ENCODE results near the gene POLE2.
"Not testable (repeated sequence)": the region's sequence is repeated elsewhere in the genome, so short reads cannot be mapped to it uniquely, and the experiment has no call there.

Gene POLE2

DNA sequence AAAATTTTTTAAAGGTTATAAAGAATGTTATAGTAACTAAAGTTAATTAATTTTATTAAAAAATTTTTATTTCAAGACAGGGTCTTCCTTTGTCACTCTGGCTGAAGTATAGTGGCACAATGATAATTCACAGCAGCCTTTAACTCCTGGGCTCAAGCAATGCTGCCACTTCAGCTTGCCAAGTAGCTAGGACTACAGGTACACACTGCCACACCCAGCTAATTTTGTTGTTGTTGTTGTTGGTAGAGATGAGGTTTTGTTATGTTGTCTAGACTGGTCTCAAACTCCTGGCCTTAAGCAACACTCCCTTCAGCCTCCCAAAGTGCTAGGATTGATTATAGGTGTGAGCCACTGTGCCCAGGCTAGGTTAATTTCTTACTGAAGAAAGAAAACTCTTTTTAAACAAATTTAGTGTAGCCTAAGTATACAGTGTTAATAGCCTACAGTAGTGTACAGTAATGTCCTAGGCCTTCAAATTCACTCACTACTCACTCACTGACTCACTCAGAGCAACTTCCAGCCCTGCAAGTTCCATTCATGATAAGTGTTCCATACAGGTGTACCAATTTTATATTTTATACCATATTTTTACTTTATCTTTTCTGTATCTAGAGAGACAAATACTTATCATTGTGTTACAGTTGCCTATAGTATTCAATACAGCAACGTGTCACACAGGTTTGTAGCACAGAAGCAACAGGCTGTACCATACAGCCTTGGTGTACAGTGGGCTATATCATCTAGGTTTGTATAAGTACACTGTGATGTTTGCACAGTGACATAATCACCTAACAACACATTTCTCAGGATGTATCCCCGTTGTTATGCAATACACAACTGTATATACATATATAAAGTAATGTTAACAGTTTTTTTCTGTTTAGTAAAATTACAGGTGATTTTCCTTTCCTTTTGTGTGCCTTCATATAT, 28.2 kb downstream of the POLE2 start:
- peak; percentile 23 for DNase-seq

DNA sequence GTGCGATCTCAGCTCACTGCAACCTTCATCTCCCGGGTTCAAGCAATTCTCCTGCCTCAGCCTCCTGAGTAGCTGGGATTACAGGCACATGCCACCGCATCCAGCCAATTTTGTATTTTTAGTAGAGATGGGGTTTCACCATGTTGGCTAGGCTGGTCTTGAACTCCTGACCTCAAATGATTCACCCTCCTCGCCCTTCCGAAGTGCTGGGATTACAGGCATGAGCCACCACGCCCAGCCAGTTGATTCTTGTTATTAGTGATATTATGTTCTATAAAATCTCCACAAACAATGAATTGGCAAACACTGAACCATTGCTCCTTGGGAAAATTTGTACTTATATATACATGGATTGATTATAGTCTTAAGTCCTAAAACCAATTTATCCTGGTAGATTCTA, 30.5 kb downstream of the POLE2 start:
- DNase-seq = not testable (repeated sequence)

DNA sequence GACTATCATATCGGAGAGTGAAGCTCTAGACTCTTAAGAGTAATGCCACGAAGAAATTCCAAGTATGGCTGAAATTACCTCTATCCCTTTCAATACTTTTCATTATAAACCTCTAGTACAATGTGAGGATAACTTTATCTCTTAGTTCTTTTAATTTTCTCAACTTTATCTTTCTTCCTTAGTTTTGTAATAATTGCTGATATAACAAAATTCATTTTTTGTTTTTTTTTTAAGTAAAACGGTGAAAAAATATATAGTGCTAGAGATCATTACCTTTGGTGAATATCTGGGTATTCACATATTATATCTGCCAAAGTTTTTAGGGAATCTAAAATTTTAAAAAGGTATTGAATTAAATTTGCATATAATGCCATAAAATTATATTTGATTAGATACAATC, 33.5 kb downstream of the POLE2 start:
- DNase-seq = no peak

DNA sequence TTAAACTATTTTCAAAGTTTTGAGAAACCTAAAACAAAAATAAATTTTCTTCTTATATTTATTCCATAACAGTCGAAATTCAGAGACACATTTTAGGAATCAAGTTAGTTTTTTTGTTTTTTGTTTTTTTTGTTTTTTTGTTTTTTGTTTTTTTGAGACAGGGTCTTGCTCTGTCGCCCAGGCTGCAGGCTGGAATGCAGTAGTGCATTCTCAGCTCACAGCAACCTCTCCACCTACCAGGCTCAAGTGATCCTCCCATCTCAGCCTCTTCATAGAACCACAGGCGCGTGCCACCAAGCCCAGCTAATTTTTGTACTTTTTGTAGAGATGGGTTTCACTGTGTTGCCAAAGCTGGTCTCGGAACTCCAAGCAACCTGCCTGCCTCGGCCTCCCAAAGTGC, 34.5 kb downstream of the POLE2 start:
- no peak for DNase-seq

DNA sequence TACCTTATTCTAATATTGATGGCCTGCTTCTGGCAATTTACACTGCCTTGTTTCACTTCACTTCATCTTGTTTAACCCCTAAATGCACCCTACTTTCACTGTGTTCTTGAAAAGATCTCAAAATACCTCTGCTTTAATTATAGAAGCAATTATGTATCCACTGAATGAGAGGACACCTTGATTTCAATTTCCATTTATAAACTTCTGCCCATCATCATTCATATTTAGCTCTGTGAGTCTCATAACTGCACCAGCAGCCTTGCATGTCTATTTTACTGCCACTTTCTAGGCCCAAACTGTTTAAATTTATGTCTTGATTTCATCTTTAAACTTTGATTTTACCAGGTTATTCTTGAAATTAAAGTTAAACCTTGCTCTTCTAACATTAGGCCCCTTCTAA, 45.9 kb downstream of the POLE2 start:
- DNase-seq = no peak

DNA sequence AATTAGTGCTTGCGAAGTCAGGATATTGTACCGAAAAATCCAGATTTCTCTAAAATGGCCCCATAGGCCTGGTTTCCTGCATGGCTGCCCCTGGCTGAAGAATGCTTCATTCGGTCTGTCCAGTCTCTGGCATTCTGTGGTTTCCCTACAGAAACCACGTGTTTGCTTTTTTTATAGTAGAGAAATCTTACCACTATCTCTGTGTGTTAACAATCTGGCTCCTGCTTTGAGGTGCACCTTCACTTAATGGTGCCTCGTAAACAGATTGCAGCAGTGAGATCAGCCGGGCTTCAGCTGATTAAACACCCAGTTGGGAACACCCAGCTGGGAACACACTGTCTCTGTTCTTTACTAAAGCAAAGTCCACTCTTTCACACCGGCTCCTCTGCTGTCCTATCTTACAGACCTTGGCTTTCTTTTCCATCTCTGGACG, 46.3 kb downstream of the POLE2 start:
- peak; percentile 10 for DNase-seq

DNA sequence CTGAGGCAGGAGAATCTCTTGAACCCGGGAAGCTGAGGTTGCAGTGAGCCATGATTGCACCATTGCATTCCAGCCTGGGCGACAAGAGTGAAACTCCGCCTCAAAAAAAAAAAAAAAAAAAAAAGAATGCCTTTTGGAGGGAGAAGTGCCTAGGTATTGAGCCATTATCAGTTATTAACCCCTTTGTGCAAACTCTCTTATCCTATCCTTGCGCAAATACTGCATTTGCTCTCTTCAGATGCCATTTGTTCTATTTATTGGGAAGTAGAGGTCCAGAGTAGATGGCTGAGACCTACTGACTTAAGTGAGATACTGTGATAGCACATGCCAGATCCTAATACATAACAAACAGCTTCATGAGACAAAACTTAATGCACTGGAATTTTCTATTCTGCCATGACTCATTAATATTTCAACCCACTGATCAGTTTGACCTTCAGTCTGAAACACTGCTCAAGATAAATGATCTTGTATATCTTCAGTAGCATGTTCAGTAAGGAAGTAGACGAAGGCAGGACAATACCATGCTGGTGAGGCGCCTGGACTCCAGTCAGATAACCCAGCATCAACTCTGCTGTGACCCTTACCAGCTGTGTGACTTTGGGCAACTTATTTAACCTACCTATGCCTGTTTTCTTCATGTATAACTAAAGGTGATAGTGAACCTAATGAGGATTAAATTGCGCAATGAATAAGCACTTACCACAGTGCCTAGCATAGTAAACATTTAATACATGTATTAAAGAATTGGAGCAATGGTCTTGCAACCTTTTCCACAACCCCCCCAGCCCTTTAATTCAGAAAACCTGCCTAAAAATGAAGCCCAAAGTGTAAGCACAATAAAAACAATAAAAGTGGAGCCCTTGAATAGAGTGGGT, 47.2 kb downstream of the POLE2 start:
- no peak for DNase-seq

DNA sequence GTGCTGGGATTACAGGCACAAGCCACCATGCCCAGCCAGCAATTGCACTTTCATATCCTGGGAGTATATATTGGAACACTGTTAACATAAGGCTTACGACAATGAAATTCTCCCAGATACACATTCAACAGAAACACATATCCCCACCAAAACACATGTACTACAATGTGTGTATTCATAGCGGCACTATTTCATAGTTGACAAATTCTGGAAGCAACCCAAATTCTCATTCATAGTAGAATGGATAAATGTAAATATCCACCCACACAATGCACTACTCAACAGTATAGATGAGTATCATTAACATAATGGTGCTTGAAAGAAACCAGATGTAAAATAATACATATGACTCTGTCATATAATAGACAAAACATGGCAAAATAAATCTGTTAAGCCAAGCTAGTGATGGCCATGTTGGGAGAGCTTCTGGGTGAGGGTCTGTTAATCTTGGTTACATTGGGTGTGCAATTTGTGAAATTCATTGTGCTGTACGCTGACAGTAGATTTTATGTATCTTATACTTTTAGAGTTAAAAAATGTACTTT, 50.4 kb downstream of the POLE2 start:
- no peak for DNase-seq

DNA sequence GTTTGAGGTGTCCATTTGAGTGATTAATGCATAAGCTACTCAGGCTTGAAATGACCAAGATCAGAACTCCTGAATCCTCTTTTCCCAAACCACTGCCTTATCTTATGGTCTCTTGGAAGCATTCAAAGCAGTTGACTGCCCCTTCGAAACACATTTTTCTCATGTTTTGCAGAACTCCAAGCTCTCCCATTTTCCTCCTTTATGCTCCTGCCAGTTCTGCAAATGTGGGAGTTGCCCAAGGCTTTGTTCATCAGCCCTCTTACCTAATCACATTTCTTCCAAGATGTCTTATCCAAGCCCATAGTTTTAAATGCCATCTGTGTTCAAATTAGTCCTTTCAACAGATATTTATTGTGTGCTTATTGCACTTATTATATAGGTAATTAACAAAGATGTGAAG, 51.1 kb downstream of the POLE2 start:
- DNase-seq = no peak

DNA sequence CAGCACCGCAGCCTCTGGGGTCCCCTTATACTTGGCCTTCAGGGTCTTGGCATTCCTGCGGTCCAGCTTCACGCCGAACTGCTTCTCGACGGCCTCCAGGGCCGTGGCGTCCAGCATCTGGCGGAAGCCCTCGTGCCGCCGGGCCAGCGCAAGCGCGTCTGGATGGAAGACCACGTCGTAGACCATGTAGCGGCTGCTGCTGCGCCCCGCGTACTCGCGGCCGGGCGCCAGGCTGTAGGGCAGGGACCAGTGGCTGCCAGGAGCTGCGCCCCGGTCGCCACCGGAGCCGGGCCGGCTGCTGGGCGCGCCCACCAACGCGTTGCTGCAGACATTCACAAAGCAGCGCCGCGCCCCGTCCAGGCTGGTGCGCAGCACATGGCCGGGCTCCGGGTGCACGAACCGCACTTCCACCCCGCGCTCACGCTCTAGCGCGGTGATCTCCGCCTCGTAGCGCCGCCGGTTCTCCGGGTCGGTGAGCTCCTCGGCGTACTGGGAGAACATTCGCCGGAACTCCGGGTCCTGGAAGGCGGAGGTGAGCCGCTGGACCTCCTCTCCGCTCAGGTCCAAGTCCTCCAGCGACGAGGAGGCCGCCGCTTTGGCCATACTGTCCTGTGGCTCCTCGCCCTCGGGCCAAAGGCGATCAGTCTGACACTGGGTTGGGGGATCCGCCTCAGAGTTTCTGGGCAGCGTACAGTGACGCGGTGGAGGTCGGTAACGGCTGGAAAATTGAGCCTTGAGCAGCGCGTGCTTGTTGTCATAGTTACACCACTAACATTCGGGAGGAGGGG, 53.3 kb downstream of the POLE2 start, which contains the start of gene DNAAF2:
Gene DNAAF2, minus strand, starts transcription at position 698 of the 788 bp plus-strand sequence. Its CDS starts 95 bp downstream, at position 603.
- DNase-seq = peak; percentile 88

DNA sequence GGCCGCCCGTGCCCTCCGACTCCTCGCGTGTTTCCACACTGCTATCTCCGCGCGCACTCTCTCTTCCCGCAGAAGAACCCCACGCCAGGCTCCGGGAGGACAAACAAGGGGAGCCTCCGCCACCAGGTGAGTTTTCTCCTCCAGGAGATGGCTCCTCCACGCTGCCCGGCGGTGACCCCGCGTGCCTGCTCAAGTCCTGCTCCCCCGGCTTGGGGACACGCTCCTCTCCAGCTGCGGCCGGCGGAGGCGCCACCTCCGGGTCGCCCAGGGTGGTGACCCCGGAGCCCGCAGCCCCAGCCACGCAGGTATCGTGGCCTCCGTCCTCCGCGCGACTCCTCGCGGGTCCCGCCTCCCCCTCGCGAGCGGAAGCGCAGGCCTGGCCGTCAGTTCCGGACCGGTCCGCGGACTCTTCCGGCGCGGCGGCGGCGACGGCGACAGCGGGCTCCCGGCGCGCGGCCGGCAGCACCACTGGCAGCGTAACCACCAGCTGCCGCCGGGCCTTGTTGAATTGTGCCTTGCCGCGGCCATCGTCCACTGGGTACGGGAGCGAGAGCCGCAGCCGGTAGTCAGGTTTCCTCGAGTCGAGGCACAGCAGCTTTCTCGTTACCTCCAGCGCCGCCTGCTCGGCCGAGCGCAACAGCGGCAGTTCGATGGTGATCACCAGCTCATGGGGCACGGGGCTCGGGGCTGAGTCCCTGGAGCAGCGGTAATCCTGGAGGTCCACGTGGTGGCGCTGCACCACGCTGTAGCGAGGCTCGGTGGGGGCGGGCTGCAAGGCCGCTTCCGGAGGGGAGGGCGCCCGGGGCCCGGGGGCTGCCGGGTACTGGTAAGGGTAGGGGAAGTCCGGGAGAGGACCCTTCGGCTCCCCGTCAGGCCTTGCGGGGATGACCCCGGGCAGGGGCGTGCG, 54.1 kb downstream of the POLE2 start:
- peak; percentile 98 for DNase-seq

DNA sequence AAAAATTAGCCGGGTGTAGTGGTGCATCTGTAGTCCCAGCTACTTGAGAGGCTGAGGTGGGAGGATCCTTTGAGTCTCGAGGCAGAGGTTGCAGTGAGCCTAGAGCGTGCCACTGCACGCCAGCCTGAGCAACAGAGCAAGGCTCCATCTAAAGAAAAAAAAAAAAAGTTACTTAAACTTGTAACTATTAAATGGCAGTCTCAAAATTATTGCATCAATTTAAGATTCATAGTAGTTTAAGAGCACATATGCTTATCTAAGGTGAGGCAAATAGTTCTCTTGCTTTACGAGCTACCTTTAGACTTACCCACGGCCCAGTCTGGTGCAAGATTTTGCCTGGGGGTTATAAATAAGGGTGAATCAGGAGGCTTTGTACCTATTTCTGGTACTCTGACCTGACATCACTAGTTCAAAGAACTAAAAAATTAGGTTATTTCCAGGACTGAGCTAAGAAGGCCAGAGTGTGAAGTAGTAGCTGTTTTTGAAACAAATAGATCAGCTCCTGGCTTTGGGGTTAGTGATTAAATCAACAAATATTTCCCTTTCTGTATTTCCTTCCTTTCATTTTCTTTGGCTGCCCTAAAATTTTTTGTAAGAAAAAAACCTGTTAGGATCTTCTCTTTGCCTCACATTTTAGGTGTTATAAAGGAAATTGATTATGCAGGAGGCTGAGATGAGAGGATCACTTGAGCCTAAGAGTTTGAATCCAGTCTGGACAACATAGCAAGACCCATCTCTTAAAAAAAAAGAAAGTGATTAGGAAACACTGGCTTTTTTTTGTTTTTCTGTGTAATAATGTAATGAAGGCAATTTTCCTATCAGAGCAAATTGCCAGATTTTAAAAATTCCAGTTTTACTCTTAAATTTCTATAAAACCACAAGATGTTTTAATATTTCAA, 63.8 kb downstream of the POLE2 start:
- no peak for DNase-seq

DNA sequence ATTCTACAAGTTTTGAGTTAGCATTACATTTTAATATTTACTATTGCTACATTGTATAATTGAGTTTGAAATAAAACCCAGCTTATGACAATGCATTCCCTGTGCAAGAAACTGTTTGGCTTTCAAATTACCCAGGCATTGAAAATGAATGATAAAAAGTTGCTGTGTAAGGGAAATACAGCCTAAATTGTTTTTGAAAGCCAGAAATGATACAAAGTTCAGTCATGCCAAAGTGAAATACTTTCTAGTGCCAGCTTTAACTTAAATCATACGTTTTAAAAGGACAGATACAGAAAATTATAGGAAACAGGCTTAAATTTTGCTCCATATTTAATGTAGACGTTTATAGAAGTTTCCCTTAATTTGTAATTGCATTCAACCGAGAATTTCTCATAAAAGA, 64.6 kb downstream of the POLE2 start:
- no peak for DNase-seq

DNA sequence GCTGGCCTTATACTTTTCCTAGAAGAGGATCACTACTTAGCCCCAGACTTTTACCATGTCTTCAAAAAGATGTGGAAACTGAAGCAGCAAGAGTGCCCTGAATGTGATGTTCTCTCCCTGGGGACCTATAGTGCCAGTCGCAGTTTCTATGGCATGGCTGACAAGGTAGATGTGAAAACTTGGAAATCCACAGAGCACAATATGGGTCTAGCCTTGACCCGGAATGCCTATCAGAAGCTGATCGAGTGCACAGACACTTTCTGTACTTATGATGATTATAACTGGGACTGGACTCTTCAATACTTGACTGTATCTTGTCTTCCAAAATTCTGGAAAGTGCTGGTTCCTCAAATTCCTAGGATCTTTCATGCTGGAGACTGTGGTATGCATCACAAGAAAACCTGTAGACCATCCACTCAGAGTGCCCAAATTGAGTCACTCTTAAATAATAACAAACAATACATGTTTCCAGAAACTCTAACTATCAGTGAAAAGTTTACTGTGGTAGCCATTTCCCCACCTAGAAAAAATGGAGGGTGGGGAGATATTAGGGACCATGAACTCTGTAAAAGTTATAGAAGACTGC, 65.9 kb downstream of the POLE2 start:
- no peak for DNase-seq

DNA sequence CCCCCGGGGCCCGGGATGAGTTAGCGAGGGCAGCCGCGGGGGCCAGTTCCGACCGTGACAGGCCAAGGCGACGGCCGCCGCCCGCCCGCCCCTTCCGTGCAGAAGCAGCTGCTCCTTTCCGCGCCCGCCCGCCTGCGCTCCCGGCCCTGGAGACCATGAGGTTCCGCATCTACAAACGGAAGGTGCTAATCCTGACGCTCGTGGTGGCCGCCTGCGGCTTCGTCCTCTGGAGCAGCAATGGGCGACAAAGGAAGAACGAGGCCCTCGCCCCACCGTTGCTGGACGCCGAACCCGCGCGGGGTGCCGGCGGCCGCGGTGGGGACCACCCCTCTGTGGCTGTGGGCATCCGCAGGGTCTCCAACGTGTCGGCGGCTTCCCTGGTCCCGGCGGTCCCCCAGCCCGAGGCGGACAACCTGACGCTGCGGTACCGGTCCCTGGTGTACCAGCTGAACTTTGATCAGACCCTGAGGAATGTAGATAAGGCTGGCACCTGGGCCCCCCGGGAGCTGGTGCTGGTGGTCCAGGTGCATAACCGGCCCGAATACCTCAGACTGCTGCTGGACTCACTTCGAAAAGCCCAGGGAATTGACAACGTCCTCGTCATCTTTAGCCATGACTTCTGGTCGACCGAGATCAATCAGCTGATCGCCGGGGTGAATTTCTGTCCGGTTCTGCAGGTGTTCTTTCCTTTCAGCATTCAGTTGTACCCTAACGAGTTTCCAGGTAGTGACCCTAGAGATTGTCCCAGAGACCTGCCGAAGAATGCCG, 66.7 kb downstream of the POLE2 start:
- DNase-seq = peak; percentile 60

DNA sequence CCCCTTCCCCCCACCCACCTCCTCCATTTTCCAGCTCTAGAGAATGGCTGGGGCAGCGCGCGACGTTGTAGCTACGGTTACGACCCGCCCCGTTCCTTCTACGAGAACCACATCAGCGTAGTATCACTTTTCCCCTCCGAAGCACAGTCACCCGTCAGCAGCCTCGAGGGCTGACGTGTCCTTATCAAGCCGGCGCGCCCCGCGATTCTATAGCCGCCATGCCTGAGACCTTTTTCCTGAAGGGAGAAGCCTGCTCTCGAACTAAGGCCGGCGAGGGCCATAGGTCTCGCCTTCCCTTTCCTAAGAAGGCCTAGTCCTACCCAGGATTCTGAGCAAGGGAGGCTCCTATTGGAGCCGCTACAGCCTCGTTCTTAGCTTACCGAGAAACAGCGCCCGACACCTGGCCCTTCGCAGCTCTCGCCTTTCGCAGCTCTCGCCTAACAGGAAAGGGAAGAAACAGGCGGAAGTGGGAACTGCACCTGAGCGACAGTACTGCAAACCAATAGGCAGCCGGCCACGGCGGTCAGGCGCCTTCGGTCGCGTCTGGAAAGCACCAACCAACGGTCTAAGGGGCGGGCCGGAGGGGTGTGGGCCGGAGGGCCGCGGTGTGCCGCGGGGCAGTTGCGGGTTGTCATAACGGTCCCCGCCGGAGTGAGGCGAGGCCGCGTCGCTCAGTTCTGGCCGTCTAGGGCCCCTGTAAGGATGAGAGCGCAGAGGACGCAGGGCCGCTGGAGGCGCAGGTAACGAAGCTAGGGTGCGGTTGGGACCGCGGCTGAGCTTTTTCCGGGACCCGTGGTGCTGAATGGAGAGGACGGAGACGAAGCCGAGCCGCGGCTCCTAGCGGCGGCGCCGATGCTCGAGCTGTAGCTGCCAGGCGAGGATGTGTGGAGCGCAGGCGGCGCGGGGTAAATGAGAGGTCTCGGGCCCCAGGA, 67.6 kb downstream of the POLE2 start, which contains the start of the genes MGAT2 and RPL36AL:
Gene MGAT2, plus strand, starts transcription at position 618 of the 932 bp plus-strand sequence. CDS start 470 bp downstream, outside the sequence.
Gene RPL36AL, minus strand, starts transcription at position 445 of the 932 bp plus-strand sequence. CDS start 1,522 bp downstream, outside the sequence.
- peak; percentile 99 for DNase-seq

DNA sequence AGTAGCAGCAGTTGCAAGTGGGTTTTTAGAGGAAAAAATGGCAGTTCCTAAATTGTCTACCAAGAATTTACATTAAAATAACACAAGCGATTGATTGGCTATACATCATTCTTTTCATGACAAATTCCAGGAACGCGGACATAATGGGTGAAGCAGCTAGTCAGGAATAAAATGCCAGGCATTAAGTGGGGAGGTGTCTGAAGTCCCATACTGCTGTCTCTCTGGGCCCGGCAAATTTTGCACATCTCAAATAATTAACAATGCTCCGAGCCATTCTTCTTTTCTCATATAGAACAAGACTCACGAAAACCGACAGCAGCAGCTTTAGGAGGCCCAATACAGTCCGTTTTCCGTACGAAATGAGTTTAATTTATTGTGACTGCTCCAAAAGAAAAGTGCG, 68.3 kb downstream of the POLE2 start:
- DNase-seq = no peak

DNA sequence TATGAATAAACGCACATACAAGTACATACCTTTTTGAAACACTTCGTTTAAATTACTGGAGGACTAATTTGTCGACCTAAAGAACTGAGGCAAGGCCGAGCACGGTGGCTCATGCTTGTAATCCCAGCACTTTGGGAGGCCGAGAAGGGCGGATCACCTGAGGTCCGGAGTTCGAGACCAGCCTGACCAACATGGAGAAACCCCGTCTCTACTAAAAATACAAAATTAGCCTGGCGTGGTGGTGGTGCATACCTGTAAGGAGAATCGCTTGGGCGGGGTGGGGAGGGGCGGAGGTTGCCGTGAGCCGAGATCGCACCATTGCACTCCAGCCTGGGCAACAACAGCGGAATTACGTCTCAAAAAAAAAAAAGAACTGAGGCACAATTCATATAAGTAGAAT, 68.7 kb downstream of the POLE2 start:
- not testable (repeated sequence) for DNase-seq

All from NCI-H2029 (cell line).